ENCODE measurements around the gene KMT2A.

The KMT2A gene

DNA sequence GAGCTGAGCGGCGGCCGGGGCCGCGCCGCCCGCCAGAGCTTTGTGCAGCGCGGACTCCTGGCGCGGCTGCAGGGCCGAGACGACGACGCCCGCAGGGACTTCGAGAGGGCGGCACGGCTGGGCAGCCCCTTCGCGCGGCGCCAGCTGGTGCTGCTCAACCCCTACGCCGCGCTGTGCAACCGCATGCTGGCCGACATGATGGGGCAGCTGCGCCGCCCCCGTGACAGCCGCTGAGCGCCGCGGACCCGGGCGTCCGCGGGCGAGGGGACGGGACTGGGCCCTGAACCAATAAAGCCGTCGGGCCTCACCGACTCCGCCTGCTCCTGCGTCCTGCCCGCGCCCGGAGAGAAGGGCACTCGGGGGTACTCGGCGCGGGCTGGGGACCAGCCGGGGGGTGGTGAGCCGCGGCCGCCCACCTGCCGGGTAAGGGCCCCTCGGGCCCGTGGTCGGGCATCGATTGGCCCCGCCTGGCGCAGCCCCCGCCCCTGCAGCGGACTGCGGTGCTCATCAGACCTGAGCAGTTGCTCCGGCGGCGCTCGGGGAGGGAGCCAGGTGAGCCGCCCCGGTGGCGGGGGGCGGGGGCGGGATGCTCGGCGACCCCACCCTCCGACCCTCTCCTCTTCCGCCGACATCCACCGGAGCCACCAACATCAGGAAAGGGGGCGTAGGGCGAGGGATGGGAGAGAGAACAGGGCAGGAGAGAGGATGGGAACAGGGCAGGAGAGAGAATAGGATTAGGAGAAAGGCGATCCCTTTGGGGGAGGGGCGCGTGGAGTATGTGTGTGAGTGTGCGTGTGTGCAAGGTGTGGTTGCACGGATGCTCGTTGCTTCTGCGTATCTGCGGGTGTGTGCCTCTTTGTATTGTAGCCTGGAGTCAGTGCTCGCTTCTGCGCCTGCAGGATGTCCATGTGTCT lies 94.6 kb downstream of the KMT2A start, which contains the start of gene TMEM25:
TSS of gene TMEM25 (plus strand) at position 510 of the 914 bp plus-strand sequence. CDS start 610 bp downstream, outside the sequence.
- TF ChIP-seq, protein P1, sequence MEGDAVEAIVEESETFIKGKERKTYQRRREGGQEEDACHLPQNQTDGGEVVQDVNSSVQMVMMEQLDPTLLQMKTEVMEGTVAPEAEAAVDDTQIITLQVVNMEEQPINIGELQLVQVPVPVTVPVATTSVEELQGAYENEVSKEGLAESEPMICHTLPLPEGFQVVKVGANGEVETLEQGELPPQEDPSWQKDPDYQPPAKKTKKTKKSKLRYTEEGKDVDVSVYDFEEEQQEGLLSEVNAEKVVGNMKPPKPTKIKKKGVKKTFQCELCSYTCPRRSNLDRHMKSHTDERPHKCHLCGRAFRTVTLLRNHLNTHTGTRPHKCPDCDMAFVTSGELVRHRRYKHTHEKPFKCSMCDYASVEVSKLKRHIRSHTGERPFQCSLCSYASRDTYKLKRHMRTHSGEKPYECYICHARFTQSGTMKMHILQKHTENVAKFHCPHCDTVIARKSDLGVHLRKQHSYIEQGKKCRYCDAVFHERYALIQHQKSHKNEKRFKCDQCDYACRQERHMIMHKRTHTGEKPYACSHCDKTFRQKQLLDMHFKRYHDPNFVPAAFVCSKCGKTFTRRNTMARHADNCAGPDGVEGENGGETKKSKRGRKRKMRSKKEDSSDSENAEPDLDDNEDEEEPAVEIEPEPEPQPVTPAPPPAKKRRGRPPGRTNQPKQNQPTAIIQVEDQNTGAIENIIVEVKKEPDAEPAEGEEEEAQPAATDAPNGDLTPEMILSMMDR (conservative IDR thresholded peaks at IDR 0.05): no peak
- TF ChIP-seq ZFX (IDR thresholded peaks at IDR 0.05): peak; percentile 90
- peak within 1 kb of the TSS; percentile 74 for H3K27ac ChIP-seq

DNA sequence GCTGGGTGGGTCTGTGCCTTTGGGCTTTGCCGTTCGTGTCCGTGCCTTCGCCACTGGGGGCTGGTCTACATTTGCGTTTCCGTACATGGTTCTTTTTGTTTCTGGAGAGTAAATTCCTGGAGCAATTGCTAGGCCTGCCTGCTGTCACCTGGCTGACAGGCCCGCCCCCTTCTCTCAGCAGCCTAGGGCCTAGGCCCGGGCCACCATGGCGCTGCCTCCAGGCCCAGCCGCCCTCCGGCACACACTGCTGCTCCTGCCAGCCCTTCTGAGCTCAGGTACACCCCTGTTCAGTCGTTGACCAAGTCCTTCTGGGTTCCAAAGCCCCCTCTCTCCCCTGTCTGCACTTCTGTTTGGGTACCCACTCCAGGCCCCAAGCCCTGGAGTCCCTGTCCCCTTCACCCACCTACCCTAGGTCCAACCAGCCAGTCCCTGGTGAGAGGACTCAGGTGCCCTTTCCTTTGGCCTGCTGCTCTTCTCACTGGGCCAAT lies 95.3 kb downstream of the KMT2A start:
- no peak; the same call in 1 of the 2 replicates for TF ChIP-seq ZFX (IDR thresholded peaks at IDR 0.05)
- TF ChIP-seq, protein P1 (conservative IDR thresholded peaks at IDR 0.05): no peak
- H3K27ac ChIP-seq: peak overlapping the region; percentile 74

DNA sequence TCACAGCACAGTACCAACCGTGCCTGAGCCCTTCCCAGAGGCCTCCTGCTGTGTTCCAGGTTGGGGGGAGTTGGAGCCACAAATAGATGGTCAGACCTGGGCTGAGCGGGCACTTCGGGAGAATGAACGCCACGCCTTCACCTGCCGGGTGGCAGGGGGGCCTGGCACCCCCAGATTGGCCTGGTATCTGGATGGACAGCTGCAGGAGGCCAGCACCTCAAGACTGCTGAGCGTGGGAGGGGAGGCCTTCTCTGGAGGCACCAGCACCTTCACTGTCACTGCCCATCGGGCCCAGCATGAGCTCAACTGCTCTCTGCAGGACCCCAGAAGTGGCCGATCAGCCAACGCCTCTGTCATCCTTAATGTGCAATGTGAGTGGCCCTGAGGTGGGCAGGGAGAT lies 95.8 kb downstream of the KMT2A start:
- TF ChIP-seq ZFX (IDR thresholded peaks at IDR 0.05): no peak
- TF ChIP-seq, protein P1 (conservative IDR thresholded peaks at IDR 0.05): no peak
- peak overlapping the region; percentile 74 for H3K27ac ChIP-seq

DNA sequence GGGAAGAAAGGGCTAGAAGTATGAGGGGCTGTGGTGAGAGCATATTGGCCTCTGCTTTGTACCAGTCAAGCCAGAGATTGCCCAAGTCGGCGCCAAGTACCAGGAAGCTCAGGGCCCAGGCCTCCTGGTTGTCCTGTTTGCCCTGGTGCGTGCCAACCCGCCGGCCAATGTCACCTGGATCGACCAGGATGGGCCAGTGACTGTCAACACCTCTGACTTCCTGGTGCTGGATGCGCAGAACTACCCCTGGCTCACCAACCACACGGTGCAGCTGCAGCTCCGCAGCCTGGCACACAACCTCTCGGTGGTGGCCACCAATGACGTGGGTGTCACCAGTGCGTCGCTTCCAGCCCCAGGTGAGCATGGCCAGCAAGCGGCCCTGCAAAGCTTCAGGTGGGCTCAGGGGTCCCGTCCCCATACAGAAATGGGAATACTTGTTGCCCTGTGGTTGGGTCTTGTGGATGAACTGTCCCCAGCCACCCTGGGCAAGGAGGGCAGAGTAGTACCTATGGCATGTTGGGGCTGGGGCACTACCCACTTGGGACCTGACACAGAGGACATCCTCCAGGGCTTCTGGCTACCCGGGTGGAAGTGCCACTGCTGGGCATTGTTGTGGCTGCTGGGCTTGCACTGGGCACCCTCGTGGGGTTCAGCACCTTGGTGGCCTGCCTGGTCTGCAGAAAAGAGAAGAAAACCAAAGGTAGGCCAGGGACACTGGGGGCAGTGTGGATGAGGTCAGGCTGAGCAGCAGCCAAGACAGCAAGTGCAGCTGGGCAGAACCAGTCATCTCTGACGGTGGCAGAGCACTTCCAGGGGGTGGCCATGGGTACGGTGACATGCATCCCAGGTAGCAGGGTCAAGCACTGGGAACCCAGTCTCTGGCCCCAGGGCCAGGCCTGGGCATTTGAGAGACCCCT lies 96.8 kb downstream of the KMT2A start:
- TF ChIP-seq, protein P1 (conservative IDR thresholded peaks at IDR 0.05): no peak
- TF ChIP-seq ZFX (IDR thresholded peaks at IDR 0.05): no peak
- H3K27ac ChIP-seq: no peak overlapping the region

DNA sequence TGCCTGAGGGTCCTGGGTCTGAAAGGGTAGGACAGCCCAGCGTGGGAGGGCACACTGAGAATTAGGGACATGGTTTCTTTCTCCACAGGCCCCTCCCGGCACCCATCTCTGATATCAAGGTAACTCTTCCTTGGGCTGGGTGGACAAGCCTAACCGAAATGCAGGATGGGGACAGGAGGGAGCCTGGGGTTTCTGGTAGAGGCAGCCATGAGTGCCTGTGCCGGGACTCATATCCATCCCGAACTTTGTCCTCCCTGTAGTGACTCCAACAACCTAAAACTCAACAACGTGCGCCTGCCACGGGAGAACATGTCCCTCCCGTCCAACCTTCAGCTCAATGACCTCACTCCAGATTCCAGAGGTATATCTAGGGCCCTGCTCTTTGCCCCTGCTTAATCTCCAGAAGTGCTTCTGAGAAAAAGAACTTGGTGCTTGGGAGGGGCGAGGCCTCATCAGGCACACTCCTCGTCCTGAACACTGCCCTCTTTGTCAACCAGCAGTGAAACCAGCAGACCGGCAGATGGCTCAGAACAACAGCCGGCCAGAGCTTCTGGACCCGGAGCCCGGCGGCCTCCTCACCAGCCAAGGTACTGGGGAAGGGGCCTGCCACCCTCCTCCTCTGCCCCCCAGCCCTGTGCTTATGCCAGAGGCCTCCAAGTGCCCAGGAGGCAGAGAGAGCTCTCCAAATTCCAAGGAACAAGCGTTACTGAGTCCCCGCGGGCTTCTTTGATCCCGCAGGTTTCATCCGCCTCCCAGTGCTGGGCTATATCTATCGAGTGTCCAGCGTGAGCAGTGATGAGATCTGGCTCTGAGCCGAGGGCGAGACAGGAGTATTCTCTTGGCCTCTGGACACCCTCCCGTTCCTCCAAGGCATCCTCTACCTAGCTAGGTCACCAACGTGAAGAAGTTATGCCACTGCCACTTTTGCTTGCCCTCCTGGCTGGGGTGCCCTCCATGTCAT lies 97.8 kb downstream of the KMT2A start:
- H3K27ac ChIP-seq: no peak overlapping the region
- TF ChIP-seq, protein P1 (conservative IDR thresholded peaks at IDR 0.05): no peak
- no peak for TF ChIP-seq ZFX (IDR thresholded peaks at IDR 0.05)

DNA sequence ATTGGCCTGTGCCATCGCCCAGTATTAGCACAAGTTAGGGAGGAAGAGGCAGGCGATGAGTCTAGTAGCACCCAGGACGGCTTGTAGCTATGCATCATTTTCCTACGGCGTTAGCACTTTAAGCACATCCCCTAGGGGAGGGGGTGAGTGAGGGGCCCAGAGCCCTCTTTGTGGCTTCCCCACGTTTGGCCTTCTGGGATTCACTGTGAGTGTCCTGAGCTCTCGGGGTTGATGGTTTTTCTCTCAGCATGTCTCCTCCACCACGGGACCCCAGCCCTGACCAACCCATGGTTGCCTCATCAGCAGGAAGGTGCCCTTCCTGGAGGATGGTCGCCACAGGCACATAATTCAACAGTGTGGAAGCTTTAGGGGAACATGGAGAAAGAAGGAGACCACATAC lies 99.0 kb downstream of the KMT2A start:
- H3K27ac ChIP-seq: no peak overlapping the region
- TF ChIP-seq, protein P1 (conservative IDR thresholded peaks at IDR 0.05): no peak
- TF ChIP-seq ZFX (IDR thresholded peaks at IDR 0.05): no peak
